Stimulated activated CD4-positive, alpha-beta T cell treated with anti-CD3 and anti-CD28 coated beads, Interleukin-15, amount 100 ng/mL, for 1 hour (primary cell): ENCODE measurements around the gene MEIS3.
"Not testable (repeated sequence)": the region's sequence is repeated elsewhere in the genome, so short reads cannot be mapped to it uniquely, and the experiment has no call there.

ENCODE experiments used
- DNase-seq, 2 donors: peaks; one replicate each; pipeline ENCODE4 v3.0.0-alpha.2; 2020; ENCODE audit warnings: low read depth in 1 of 2, low spot score in 1 of 2

Gene MEIS3

GRCh38 chr19:47416643-47416985 is 2.7 kb downstream of the MEIS3 start:
- DNase-seq = no peak

- no peak for DNase-seq
These were observed 3.2 kb downstream of the MEIS3 start for GRCh38 chr19:47415953-47416642.

DNA sequence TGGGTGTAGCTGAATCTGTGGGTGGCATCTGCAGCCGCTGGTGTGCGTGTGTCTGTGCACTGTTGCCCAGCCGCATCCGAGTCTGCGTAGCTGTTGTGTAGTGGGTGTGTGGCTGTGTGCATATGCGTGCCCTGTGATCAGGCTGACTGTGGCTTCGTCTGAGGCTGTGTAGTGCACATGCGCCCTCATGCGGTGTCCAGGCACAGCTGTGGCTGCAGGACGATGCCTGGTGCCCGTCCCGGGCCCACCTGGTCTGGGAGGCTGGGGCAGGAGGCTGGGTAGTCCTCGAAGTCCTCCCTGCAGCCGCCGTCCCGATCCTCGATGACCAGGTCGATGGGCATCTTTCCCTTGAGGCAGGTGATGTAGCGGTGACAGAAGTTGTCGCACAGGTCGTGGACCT is 4.9 kb downstream of the MEIS3 start:
- no peak for DNase-seq

DNA sequence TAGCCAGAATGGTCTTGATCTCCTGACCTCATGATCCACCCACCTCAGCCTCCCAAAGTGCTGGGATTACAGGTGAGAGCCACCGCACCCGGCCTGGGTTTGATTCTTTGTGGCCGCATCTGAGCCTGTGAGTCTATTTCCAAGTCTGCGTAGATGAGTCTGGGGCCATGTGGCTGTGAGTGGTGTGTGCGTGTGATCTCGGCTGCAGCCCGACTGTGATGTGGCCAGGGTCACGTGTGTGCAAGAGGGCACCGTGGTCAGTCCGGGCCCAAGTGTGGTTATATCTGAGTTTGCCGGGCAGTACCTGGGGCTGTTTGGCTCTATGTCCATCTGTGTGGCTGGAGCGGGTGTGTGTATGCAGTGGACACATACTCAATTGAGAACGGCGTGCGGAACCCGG is 5.4 kb downstream of the MEIS3 start:
- no peak for DNase-seq

- not testable (repeated sequence) for DNase-seq
These were observed 7.6 kb downstream of the MEIS3 start for GRCh38 chr19:47411696-47412095.

- no peak for DNase-seq
These were observed 8.2 kb downstream of the MEIS3 start for GRCh38 chr19:47411101-47411500.

DNA sequence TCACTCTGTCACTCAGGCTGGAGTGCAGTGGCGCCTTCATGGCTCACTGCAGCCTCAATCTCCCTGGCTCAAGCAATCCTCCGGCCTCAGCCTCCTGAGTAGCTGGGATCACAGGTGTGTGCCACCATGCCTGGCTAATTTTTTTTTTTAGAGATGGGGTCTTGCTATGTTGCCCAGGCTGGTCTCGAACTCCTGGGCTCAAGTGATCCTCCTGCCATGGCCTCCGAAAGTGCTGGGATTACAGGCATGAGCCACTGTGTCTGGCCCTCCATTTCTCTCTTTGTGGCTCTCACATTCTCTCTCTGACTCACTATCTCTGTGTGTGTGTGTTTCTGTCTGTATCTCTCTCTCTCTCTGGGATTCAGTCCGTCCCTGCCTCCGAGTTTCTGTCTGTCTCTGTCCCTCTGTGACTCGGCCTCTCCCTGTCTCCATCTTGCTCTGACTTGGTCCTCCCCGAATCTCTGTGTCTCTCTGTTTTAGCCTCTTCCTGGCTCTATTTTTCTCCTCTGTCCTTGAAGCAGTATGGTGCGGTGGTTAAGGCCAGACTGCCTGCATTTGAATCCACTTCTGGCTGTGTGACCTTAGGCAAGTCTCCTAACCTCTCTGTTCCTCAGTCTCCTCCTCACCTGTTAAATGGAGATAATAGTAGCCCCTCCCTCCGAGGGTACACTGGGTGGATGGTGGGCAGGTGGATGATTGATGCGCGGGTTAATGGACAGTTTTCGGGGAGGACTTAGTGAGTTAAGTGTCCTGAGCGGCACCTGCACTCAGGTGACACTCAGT is 11.0 kb downstream of the MEIS3 start:
- DNase-seq = no peak

GRCh38 chr19:47407417-47407774 is 11.9 kb downstream of the MEIS3 start:
- DNase-seq = no peak

DNA sequence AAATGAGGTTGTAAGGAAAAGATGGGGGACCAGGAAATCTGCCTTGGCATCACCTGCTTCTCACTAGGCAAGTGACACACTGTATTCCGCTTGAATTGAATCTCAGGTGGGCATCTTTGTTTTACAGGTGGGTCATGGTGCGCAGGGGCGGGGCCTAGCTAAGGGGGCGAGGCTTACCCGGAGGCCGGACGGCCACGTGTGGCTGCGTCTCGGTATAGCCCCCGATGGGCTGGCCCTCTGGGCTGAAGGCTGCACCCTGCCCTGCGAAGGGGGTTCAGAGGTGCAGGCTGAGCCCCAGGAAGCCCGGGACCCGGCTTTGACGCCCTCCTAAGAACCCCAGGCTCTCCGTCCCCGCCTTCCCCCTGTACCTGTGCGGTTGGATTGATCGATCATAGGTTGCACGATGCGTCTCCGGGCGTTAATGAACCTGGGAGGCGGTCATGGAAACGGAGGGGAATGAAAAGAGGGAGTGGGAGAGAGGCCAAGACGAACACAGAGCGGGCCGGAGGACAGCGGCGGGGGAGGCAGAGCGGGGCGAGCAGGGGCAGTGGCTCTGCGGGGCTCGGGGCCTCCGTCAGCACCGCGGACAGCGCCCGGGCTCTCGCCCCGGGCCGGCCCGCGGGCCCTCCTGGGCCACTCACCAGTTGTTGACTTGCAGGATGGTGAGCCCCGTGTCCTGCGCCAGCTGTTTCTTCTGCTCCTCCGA is 12.5 kb downstream of the MEIS3 start:
- DNase-seq = no peak

GRCh38 chr19:47405854-47406417 is 13.4 kb downstream of the MEIS3 start:
- no peak for DNase-seq

GRCh38 chr19:47405197-47405550 is 14.2 kb downstream of the MEIS3 start:
- DNase-seq = no peak

- no peak for DNase-seq
These were observed 14.8 kb downstream of the MEIS3 start for GRCh38 chr19:47404334-47405196.

DNA sequence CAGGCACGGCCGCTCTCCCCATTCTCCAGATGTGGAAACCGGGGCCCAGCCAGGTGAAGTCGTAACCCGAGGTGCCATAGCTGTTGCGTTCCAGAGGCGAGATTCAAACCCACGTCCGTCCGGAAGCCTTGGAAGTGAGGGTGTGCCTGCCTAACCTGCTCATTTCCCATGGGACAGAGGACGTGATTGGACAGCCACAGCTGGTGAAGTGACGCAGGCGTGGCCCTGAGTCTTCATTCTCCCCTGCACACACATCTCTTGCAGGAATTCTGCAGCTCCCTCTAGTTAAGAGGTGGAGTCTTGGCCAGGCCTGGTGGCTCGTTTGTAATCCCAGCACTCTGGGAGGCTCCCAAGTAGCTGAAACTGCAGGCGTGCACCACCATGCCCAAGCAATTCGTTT is 16.8 kb downstream of the MEIS3 start:
- no peak for DNase-seq

GRCh38 chr19:47398707-47399597 is 20.4 kb downstream of the MEIS3 start:
- DNase-seq = no peak

GRCh38 chr19:47391510-47392223 is 27.7 kb downstream of the MEIS3 start:
- peak; percentile 66 to 75 for DNase-seq

DNA sequence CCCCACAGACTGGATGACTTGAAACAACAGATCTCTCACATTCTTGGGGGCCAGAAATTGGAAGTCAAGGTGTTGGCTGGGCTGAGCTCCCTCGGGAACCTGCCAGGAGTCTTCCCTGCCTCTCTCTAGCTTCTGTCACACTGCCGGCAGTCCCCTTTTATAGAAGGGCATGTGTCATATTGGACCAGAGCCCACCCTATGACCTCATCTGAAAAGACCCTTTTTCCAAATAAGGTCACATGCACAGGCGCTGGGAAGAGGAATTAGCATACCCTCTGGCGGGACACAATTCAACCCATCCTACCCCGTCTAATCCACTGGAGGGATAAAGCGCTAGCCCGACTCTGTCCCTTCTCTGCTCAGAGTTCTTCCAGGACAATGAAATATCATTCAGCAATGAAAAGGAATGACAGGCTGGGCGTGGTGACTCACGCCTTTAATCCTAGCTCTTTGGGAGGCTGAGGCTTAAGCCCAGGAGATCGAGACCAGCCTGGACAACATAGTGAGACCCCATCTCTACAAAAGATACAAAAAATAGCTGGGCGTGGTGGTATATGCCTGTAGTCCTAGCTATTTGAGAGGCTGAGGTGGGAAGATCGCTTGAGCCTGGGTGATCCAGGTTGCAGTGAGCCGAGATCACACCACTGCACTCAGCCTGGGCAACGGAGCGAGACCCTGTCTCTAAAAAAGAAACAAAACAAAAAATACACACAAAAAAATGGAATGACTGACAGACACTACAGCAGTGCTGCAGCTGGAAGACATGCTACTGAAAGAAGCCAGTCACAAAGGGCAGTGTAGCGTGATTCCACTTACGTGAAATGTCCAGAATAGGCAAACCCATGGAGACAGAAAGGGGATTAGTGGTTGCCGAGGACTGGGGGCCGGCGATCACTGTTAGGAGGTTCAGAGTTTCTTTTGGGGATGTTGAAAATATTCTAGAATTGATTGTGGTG is 28.5 kb downstream of the MEIS3 start:
- DNase-seq = no peak

GRCh38 chr19:47389150-47389556 is 30.2 kb downstream of the MEIS3 start:
- no peak for DNase-seq

- DNase-seq = not testable (repeated sequence)
These were observed 30.6 kb downstream of the MEIS3 start for GRCh38 chr19:47388721-47389120.
